GM18870 (cell line): ENCODE data around the gene RBM22.

Source experiments
- ATAC-seq: cut with Tn5 transposase; IDR thresholded peaks from one replicate; pipeline ENCODE4 v1.9.1; 2021; ENCODE audit warnings: moderate library complexity; ENCODE audit not compliant: unreplicated experiment

The RBM22 gene

DNA sequence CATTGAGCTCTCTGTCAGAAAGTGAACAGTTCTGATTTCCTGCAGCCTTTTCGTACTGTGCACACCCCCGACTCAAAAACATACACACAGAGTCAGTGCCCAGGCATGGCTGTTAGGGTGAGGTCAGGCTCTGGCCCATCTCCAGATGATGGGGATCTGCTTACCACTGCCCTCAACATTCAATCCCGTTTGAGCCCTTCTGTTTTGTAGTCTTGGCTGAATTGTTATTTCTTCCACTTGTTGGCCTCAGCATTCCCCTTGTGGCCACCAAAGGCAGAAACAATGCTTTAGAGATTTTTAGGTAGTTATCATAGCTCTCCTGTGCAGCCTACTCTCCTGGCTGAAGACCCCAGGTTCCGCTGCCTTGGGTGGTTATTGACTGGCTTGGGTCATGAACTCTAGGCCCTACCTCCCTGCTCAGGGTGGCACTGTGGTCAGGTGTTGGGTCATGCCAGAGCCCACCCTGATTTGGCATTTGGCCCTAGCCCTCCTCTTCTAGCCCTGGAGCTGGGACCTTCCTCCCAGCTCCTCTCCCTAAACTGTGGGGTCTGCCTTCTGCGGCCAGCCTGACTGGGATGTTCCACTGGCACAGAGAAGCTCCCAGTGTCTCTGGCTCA lies 47.6 kb downstream of the RBM22 start:
- no peak for ATAC-seq

DNA sequence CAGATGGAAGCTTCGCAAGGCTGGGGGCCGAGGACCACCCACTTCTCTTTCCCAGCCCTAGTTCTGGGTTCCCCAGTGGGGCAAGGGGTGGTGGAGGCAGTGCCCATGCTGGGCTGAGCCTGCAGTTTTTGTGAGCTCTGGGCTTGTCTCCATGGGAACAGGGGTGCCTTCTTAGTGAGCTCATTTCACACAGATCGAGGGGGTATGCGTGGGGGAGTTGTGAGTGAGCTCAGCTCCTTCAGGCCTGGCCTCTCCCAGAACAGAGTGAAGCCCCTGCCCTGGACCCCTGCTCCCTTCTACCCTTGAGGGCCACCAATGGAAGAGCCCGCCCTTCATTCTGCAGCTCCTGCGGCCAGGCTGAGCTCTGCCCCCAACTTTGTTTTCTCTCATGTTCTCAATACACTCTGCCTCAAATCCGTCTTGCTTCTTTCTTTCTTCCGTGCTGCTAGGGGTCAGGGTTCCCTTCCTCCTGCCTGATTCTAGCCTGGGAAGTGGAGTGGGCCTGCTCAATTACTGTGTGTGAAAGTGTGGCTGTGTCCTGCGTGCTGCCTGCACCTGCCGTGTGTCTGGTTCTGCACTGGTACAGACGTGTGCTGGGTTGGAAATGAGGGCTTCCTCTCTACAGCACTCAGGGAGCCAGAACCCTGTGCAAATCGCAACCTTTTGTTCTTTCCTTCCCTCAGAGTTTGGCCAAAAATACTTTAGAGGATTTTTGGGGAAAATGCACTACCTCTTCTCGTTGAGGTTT lies 48.8 kb downstream of the RBM22 start:
- ATAC-seq = no peak

- ATAC-seq = no peak
Measured at GRCh38 chr5:150651382-150651781, 49.5 kb downstream of the RBM22 start.

DNA sequence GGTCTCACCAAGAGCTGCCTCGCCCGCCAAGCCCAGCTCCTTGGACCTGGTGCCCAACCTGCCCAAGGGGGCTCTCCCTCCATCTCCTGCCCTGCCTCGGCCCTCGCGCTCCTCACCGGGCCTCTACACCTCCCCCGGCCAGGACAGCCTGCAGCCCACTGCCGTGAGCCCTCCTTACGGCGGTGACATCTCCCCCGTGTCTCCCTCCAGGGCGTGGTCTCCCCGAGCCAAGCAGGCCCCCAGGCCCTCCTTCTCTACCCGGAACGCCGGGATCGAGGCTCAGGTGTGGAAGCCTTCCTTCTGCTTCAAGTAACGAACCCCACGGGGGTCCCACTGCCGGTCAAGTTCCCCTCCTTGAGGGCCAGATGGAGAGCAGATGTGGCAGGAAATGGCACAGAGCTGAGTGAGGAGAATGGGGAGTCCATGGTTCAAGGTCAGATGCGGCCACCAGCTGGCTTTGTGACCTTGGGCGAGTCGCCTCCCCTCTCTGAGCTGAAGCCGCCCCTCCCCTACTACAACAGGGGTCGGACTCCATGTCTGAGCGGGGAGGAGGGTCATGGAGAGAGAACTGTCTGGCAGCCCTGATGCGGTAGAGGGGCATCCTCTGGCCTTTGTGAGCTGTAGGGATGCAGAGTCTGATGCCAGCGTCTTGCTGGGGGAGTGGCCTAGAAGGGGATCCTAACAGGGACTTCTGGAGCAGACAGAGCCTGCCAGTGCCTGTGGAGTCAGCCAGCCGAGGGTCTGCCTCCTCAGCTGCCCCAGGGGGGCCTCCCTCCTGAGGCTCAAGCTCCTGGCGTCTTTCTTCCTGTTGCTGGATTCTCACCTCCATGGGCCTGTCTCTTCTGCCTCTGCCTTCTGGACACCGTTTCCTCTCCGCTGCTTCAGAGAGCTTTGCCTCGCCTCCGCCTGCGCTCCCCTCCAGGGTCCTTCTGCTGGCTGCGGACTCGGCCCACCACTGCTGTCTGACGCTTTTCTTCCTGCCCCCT lies 50.5 kb downstream of the RBM22 start:
- ATAC-seq = no peak

GRCh38 chr5:150649108-150650020 lies 51.5 kb downstream of the RBM22 start:
- ATAC-seq = no peak

DNA sequence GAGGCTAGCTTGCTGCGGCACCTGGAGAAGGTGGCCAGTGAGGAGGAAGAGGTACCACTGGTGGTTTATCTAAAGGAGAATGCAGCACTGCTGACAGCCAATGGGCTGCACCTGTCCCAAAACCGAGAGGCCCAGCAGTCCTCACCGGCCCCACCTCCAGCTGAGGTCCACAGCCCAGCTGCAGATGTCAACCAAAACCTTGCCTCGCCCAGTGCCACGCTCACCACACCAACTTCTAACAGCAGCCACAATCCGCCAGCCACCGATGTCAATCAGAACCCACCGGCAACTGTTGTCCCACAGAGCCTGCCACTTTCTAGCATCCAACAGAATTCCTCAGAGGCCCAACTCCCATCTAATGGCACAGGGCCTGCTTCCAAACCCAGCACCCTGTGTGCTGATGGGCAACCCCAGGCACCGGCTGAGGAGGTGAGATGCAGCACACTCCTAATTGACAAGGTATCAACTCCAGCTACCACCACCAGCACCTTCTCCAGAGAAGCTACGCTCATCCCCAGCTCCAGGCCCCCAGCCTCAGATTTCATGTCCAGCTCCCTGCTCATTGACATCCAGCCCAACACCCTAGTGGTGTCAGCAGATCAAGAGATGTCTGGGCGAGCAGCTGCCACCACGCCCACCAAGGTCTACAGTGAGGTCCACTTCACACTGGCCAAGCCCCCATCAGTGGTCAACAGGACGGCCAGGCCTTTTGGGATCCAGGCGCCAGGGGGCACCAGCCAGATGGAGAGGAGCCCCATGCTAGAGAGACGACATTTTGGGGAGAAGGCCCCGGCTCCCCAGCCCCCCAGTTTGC lies 52.4 kb downstream of the RBM22 start:
- ATAC-seq = no peak

DNA sequence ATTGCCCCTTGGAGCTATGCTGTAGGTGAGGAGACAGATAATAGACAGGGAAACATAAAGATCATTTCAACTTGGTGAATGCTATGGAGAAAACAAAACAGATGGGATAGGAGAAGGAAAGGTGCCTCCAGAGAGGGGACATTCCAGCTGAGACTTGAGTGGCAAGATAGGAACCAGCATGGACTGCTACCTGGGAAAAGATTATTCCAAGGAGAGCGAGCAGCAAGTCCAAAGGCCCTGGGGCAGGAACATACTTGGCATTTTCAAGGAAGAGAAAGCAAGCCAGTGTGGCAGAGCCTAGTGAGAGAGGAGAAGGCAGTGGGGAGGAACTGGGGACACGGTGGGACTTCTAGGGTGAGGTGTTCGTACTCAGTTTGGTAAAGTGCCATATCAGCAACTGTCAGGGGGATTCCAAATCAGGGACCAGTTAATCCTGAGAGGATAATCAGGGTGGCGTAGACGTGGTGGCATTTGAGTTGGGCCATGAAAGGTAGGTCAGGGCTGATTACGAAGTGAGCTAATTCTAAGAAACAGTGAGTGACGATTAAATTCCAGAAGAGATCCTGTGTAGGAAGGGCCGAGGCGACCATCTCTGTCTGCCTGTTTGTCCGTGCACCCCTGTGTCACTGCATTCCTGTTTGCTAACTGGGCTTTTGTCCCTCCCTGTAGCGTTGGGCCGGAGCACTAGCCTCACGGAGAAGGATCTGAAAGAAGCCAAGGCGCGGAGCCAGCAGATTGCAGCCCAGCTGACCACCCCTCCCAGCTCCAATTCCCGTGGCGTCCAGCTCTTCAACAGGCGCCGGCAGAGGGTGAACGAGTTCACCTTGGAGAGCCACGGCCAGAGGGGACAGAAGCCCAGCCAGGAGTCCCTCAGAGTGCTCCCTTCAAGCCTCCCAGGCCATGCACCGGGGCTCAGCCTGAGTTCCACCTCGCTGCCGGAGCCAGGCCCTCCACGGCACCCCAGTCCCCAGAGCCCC lies 53.3 kb downstream of the RBM22 start:
- no peak for ATAC-seq

DNA sequence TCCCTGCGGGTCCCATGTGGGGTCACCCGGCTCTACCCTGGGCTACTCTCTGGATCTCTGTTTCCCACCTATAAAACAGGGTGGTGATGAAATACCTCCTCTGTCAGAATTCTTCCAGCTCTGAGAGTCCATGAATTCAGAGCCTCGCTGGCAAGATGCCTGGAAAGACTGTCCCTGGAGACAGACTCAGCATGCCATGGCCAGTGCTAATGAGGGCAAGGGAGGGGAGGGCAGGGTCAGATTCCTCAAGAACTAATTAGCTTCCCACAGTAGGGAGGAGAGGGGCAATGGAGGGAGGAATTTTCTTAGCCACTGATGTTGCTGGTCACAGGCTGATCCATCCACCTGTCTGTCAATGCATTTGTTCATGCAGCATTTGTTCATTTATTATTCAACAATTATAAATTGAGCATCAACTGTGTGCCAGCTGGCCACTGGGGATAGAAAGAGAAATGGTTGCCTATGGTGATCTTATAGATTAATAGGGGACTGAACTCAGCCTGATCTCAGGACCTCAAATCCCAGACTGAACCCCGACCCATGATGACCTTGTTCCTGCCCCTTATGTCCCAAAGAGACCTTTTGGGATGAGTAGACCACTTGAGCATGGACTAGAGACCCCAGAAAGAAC lies 55.7 kb downstream of the RBM22 start:
- no peak for ATAC-seq

- ATAC-seq = no peak
Measured at GRCh38 chr5:150644514-150644913, 56.3 kb downstream of the RBM22 start.

DNA sequence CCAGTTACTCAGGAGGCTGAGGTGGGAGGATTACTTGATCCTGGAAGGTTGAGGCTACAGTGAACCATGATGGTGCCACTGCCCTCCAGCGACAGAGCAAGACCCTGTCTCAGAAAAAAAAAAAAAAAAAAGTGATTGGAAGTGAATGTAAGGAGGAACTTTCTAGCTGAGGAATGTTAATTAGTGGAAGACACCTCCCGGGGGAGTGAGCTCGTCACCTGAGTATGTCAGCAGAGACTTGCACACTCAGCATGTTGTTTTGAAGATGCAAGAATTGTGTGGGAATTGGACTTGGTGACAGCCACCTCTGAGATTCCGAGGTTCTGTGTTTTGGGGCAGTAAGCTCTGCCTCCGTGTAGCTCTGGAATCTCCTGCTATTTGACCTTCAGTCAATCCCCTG lies 56.8 kb downstream of the RBM22 start:
- no peak for ATAC-seq

- no peak for ATAC-seq
Measured at GRCh38 chr5:150642991-150643710, 57.7 kb downstream of the RBM22 start.

DNA sequence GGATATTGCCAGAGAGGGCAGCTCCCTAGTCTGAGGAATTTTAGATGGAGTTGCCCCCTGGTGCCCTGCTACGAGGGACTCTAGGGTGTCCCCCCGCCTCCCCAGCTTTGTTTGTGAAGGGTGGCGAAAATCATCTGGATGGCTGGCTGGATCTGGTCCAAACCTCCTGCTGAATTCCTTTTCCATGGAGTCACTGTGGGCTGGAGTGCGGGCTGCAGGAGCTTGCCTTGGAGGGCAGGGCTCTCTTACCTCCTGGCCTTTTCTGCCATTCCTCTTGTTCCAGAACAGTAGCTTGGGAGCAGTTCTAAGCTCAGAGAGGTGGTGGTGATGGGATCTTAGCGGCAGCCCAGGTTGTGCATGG lies 58.3 kb downstream of the RBM22 start:
- ATAC-seq = no peak

- ATAC-seq = no peak
Measured at GRCh38 chr5:150641824-150642566, 58.9 kb downstream of the RBM22 start.

DNA sequence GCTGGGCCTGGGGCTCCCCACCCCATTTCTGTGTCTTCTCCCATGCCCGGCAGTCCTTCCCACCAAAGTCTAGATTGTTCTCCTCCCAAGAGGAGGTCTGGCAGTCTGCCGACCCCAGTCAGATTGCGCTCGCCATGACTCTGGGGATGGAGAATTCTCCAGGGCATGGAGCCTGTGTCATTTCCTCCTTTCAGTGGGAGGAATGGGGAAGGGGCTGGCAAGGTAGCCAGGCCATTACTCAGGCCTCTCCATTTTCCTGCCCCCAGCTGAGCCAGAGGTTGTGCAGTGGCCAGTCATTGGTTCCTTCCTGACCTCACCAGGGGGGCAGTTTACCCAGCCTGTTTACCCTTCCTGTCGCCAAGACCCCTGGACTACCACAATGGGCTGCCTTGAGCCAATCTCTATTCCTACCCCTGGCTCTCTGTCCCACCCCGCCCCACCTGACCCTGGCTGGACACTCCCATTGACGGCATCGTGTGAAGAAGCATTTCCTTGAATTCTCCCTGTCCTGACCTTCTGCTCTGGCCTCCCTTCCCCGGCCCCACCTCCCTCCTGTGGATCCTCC lies 59.8 kb downstream of the RBM22 start:
- no peak for ATAC-seq
